ENCODE results near the gene C1QTNF2. TPM values are rescaled to one million over a fixed set of nuclear protein-coding genes. Genes with fewer than 3 reads are reported as not detected.
A peak's percentile ranks its signal among the peaks of the same experiment; 100 is the strongest.

The C1QTNF2 gene
- total RNA-seq, 1 donor from 2014 or later = 3.8 TPM

DNA sequence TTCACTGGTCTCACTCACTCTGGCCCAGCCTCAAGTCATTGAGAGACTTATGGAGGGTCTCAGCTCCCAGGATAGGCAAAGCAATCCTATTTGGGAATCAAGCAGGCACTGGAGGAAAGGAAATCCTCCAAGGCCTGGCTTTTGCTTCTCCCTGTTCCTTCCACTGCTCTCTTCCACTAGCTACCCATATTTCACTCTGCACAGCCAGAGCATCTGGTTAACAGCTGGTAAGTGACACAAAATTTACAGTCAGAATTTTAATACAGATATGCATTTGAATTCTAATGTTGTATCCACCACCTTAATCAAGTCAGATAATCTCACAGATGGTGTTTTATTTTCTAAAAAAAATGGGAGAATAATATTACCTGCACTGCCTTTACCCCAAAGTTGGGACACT is 868 bp upstream of the C1QTNF2 start:
- no peak for DNase-seq (ENCODE audit: low spot score)

DNA sequence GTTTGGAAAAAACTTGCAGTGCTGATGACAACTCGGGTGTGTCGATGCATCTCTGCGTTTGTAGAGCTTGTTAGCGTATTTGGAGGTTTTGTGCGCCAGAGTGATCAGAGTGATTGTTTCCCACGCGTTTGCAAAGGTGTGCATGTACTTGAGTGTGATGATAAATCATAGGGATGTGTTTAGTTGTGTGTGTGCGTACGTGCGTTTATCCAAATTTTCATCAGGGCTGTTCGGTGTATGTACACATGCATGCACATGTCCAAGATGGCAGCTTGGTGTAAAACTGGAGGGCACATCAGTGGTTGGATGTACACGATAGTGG is 248 bp upstream of the C1QTNF2 start:
- no peak for DNase-seq (ENCODE audit: low spot score)

DNA sequence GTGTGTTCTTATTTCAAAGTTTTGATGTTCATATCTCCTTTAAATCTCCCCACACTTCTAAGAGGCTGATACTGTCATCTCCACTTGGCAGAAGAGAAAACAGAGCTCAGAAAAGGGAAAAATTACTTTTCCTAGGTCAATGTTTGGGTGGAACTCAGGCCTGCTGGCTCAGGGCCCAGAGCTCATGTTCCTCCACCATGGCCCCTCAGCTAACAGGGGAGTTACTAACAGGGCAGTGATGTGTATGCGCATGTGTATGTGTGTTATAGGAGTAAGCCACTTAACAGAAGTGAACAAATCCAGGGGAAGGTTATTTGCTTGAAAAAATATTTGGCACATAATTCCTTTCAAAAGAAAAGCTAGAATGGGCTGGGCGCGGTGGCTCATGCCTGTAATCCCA is 2.5 kb downstream of the C1QTNF2 start:
- no peak for DNase-seq (ENCODE audit: low spot score)

DNA sequence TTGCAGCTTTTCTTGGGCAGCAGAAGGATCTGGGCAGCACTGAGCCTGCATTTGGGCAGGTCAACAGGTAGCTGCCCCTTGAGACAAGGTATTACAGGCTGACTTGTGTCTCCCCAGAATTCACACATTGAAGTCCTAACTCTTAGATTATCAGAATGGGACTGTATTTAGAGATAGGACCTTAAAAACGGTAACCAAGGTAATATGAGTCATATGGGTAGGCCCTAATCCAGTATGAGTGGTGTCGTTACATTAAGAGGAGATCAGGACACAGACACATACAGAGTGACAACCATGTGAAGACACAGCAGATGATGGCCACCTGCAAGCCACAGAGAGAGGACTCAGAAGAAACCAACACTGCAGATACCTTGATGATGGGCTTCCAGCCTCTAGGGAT is 3.2 kb downstream of the C1QTNF2 start:
- no peak for DNase-seq (ENCODE audit: low spot score)

DNA sequence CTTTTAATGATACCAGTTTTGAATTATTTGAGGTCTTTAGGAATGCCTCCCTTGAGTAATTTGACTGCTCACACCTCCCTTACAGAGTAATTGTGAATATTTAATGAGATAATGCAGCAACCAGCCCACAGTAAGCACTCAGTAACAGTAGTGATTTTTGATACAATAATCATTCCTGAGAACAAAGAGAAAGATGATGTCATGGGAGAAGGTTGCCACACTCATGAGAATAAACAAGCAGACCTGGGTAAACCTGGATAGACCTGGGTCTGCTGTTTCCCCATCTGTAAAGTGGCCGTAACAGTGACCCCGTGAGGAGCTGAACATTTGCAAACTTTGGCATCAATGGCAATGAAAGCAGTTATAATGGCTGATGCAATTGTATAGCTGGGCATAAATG is 4.2 kb downstream of the C1QTNF2 start:
- DNase-seq (ENCODE audit: low spot score) = no peak

- no peak for DNase-seq (ENCODE audit: low spot score)
Measured at GRCh38 chr5:160363660-160364395, 6.6 kb downstream of the C1QTNF2 start.

DNA sequence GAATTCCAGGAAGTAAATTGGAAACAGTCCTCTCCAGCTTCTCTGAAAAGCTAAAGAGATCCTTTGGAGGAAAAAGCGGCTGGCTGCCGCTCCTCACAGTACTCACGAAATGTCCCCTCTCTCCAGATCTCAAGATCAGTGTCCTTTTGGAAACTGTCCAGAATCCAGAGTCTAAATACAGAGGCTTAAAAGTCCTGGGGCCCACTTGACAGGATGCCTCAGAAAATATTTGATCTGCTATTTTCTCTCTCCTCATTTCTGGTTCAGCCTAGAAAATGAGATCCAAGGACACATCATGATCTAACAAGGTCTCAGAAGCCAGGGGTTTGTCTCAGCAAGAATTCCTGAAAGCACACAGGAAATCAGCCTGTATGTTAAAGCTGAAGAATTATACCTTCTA is 7.2 kb downstream of the C1QTNF2 start:
- DNase-seq (ENCODE audit: low spot score) = no peak

DNA sequence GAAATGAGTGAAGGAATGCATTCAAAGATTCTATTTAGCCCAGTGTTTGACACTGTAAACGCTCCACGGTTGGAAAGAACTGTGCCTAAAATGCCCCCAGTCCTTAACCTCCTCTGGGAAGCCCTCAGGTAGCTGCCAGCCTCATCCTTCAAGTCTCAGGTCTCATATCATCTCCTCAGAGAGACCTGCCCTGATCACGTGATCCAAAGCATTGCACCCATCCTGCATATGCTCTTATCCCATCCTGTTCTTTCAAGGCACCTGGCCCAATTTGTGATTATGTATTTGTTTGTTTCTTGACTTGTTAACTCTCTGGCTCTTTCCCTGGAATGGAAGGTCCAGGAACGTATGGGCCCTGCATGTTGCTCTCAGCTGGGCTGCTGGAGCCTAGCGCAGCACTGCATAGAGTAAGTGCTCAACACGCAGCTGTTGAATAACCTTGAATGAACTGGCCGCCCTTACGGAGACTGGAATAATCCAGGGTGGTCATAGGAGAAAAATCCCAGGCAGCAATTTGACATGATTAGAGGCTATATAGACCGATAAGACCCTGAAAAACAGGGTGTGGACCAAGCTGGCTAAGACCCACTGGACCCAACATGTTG is 8.7 kb downstream of the C1QTNF2 start:
- DNase-seq (ENCODE audit: low spot score) = no peak

GRCh38 chr5:160360310-160360709 is 10.1 kb downstream of the C1QTNF2 start:
- no peak for DNase-seq (ENCODE audit: low spot score)

- DNase-seq (ENCODE audit: low spot score) = no peak
Measured at GRCh38 chr5:160359816-160360215, 10.6 kb downstream of the C1QTNF2 start.

GRCh38 chr5:160359242-160359641 is 11.2 kb downstream of the C1QTNF2 start:
- DNase-seq (ENCODE audit: low spot score) = no peak

GRCh38 chr5:160357861-160358411 is 12.5 kb downstream of the C1QTNF2 start:
- DNase-seq (ENCODE audit: low spot score) = no peak

DNA sequence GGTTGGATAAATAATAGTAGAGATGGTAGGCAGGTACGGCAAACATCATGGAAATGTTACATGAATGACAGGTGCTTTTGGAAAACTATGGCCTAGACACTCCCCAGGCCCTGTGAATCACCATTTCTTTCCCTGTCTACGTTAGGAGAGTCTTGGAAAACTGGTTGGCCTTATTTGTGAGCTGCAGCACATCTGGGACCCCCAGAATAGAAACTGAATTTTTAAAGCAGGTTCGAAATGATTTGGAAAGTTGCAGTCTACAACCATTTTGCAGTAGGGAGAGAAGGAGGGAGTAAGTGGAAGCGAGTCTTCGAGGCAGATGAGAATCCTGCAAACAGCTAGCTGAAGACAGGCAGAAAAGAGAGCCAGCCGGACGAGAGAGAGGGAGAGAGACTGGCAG is 13.0 kb downstream of the C1QTNF2 start:
- no peak for DNase-seq (ENCODE audit: low spot score)

DNA sequence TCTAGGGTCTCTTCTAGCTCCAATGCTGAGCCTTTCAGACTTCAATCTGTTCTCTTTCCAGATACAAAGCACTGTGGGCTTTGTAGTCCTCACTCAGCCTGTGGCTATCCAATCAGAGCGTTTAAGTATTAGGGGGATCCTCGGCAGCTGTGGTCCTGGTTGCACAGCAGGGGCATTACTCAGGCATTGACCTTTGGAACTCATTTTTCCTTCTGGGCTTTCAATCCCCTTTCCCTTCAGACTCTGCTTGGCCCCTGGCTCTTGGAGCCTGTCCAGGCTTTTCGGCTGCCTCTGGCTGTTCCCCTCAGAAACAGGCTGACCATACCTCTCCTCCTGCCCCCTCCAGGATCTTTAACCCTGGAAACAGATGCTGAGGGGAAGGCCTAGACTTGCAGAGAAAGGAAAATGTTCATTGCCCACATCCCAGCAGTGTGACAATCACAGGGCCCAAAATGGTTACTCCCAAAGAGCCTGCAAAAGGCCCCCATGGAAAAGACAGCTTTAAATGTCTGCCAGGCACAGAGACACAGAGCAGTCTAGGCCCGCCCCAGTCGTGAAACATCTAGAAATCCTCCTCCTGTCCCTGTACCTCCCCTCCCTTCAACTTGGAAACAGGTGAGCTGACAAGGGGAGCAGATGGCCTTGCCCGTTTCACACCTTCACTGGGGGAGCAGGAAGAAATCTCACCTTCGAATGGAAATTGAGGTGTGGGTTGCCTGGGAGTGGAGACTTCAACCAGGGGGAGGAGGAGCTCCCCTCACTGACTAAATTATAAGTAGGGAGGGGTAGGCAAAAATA is 13.7 kb downstream of the C1QTNF2 start:
- no peak for DNase-seq (ENCODE audit: low spot score)

- DNase-seq (ENCODE audit: low spot score) = no peak
Measured at GRCh38 chr5:160354666-160355065, 15.8 kb downstream of the C1QTNF2 start.

- DNase-seq (ENCODE audit: low spot score) = peak; percentile 50
Measured at GRCh38 chr5:160353379-160353778, 17.0 kb downstream of the C1QTNF2 start.

DNA sequence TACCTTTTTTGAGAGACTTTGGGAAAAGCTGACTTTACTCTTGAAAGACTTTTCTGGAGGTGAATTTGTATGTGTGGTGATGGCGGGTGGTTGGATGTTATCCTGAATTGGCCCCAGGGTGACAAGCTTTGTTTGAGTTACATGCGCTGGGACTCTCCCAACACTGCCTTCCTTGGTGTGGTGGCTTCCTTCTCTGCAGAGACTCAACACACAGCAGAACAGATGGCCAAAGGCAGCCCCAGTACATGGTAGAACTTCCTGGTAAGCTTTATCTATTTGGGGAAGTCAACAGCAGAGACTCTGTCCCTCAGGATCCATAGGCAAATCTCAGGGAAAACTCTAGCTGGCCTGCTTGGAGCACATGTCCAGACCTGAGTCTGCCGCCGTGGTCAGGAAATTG is 18.1 kb downstream of the C1QTNF2 start:
- no peak for DNase-seq (ENCODE audit: low spot score)

DNA sequence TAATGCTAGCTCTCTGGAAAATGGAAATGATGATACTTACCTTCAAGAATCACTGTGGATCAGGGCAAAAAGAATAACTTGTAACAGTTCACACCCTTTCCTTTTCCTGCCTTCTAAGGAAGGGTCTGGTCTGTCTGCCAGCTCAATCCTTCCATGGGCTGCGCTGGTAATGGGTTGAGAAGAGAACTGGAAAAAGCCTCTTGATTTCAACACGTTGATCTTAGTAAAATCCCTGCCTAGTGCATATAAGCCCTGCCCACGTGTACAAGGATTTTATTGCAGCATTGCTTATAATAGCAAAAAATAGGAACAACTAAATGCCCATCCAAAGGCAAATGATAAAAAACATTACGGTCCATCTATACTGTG is 20.5 kb downstream of the C1QTNF2 start:
- no peak for DNase-seq (ENCODE audit: low spot score)

- DNase-seq (ENCODE audit: low spot score) = no peak
Measured at GRCh38 chr5:160349249-160349934, 21.0 kb downstream of the C1QTNF2 start.

GRCh38 chr5:160348080-160348479 is 22.3 kb downstream of the C1QTNF2 start:
- DNase-seq (ENCODE audit: low spot score) = no peak

GRCh38 chr5:160347448-160347847 is 23.0 kb downstream of the C1QTNF2 start:
- DNase-seq (ENCODE audit: low spot score) = no peak

GRCh38 chr5:160342413-160342941 is 27.9 kb downstream of the C1QTNF2 start:
- DNase-seq (ENCODE audit: low spot score) = no peak

Data from ureter (tissue), 1 donor.